Trophoblast cell (in vitro differentiated cells and primary cell): Measurements from ENCODE around the gene TTC27.

Experiments
- DNase-seq, 2 donors: peaks; one replicate each; pipeline ENCODE4 v3.0.0-alpha.2; 2016
- H2AFZ ChIP-seq: 2 replicates; pipeline ENCODE4 v1.6.1; 2013; ENCODE audit warnings: low read length, moderate library complexity, mild to moderate bottlenecking; ENCODE audit not compliant: insufficient read depth, poor library complexity
- H2AK5ac ChIP-seq: 2 replicates; pipeline ENCODE4 v1.6.1; 2013; ENCODE audit warnings: mild to moderate bottlenecking, low read length
- H2BK120ac ChIP-seq: 2 replicates; pipeline ENCODE4 v1.6.1; 2013; ENCODE audit warnings: low read length, mild to moderate bottlenecking, moderate library complexity; ENCODE audit not compliant: insufficient read depth, poor library complexity
- H2BK12ac ChIP-seq: 2 replicates; pipeline ENCODE4 v1.6.1; 2013; ENCODE audit warnings: mild to moderate bottlenecking, low read length, moderate library complexity
- H2BK5ac ChIP-seq: 2 replicates; pipeline ENCODE4 v1.6.1; 2013; ENCODE audit warnings: low read length, low read depth, moderate library complexity, mild to moderate bottlenecking; ENCODE audit not compliant: poor library complexity
- H3K14ac ChIP-seq: 2 replicates; pipeline ENCODE4 v1.6.1; 2013; ENCODE audit warnings: mild to moderate bottlenecking, low read length
- H3K18ac ChIP-seq: 2 replicates; pipeline ENCODE4 v1.6.1; 2013; ENCODE audit warnings: mild to moderate bottlenecking, low read length
- H3K23ac ChIP-seq: 2 replicates; pipeline ENCODE4 v1.6.1; 2013; ENCODE audit warnings: low read length
- H3K27ac ChIP-seq: 2 replicates; pipeline ENCODE4 v1.5.1; 2013; ENCODE audit warnings: low read depth, mild to moderate bottlenecking, inconsistent platforms, low read length, moderate library complexity
- H3K27me3 ChIP-seq: 2 replicates; pipeline ENCODE4 v1.6.1; 2013; ENCODE audit warnings: inconsistent platforms, mild to moderate bottlenecking, low read length, moderate library complexity; ENCODE audit not compliant: insufficient read depth
- H3K36me3 ChIP-seq, 2 experiments: 1 replicate in 1 of 2; 2 replicates in 1 of 2; pipeline ENCODE4 v1.6.1; 2013; ENCODE audit warnings: low read length in 2 of 2, mild to moderate bottlenecking in 2 of 2, moderate library complexity in 1 of 2; ENCODE audit not compliant: insufficient read depth in 2 of 2, control insufficient read depth in 1 of 2
- H3K4ac ChIP-seq: 2 replicates; pipeline ENCODE4 v1.6.1; 2013; ENCODE audit warnings: low read depth, mild to moderate bottlenecking, low read length, moderate library complexity
- H3K4me1 ChIP-seq, 2 experiments: 1 replicate in 1 of 2; 2 replicates in 1 of 2; pipeline ENCODE4 v1.6.1; 2013; ENCODE audit warnings: low read length in 2 of 2, mild to moderate bottlenecking in 2 of 2, moderate library complexity in 1 of 2; ENCODE audit not compliant: insufficient read depth in 2 of 2, control insufficient read depth in 1 of 2
- H3K4me2 ChIP-seq: 2 replicates; pipeline ENCODE4 v1.6.1; 2013; ENCODE audit warnings: inconsistent platforms, mild to moderate bottlenecking, low read length, moderate library complexity
- H3K4me3 ChIP-seq: 2 replicates; pipeline ENCODE4 v1.5.1; 2013; ENCODE audit warnings: mild to moderate bottlenecking, low read depth, low read length, inconsistent platforms
- H3K79me1 ChIP-seq: one replicate; pipeline ENCODE4 v1.6.1; 2013; ENCODE audit warnings: low read length
- H3K79me2 ChIP-seq: 2 replicates; pipeline ENCODE4 v1.6.1; 2013; ENCODE audit warnings: low read length, mild to moderate bottlenecking; ENCODE audit not compliant: control insufficient read depth, insufficient read depth, poor library complexity
- H3K9ac ChIP-seq: 2 replicates; pipeline ENCODE4 v1.6.1; 2013; ENCODE audit warnings: mild to moderate bottlenecking, low read length
- H3K9me3 ChIP-seq: 2 replicates; pipeline ENCODE4 v1.6.1; 2013; ENCODE audit warnings: low read depth, mild to moderate bottlenecking, control low read depth, inconsistent platforms, low read length; ENCODE audit not compliant: insufficient read depth
- H4K12ac ChIP-seq: 2 replicates; pipeline ENCODE4 v1.6.1; 2013; ENCODE audit warnings: low read depth, mild to moderate bottlenecking, low read length, moderate library complexity
- H4K8ac ChIP-seq: 2 replicates; pipeline ENCODE4 v1.6.1; 2013; ENCODE audit warnings: low read depth, mild to moderate bottlenecking, low read length, moderate library complexity
- H4K91ac ChIP-seq: one replicate; pipeline ENCODE4 v1.6.1; 2013; ENCODE audit warnings: low read depth, mild to moderate bottlenecking, low read length, moderate library complexity
- WGBS: extraction: QIAGEN DNeasy Blood & Tissue Kit; methylation state at CpG from one replicate; pipeline ENCODE4 v1.1.7; 2013; ENCODE audit warnings: missing lambda C conversion rate; ENCODE audit not compliant: insufficient read length, insufficient coverage; ENCODE audit errors: extremely low coverage; 5-methylcytosine and 5-hydroxymethylcytosine counted together

Gene TTC27

DNA sequence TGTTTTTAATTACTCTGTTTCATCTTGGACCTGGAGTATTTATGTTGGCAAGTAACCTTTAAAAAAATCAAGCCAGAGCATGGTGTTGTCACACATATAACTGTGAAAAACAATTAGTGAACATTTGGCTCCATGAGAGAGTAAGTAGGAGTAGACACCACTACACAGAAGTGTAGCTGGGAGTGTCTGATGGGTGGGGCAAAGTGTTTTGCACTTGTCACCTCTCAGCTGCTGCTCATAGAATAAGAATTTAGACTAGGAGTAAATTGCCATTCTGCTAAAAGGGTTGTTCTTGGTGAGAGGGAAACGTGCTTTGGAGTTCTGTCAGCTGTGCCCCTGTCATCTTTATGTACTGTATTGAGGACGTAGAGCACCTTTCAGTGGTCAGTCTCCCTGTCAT, 114.5 kb downstream of the TTC27 start:
- Histone ChIP-seq H3K4me1 (no peaks in the 10 kb centered on the region), H2BK5ac (no peak overlapping the region), H3K4ac (no peak overlapping the region), H3K4me2 (no peak overlapping the region), H4K12ac (no peak overlapping the region), H3K18ac (no peak overlapping the region), H3K79me2 (no peaks in the 10 kb centered on the region), H3K27me3 (no peaks in the 10 kb centered on the region), H3K9me3 (no peaks in the 10 kb centered on the region), H4K91ac (no peak overlapping the region), H2BK120ac (no peak overlapping the region), H2AK5ac (no peak overlapping the region), H2BK12ac (no peak overlapping the region), H3K36me3 (no peaks in the 10 kb centered on the region), H4K8ac (no peak overlapping the region), H3K23ac (no peak overlapping the region), H3K9ac (no peak overlapping the region), H2AFZ (no peak overlapping the region), H3K27ac (no peak overlapping the region), H3K4me3 (no peak overlapping the region), H3K79me1 (no peaks in the 10 kb centered on the region), H3K14ac (no peak overlapping the region)
- peak in 1 of 2 donors; percentile 13 for DNase-seq
- no CpG with 5 or more reads among the region's 2 CpGs for WGBS

DNA sequence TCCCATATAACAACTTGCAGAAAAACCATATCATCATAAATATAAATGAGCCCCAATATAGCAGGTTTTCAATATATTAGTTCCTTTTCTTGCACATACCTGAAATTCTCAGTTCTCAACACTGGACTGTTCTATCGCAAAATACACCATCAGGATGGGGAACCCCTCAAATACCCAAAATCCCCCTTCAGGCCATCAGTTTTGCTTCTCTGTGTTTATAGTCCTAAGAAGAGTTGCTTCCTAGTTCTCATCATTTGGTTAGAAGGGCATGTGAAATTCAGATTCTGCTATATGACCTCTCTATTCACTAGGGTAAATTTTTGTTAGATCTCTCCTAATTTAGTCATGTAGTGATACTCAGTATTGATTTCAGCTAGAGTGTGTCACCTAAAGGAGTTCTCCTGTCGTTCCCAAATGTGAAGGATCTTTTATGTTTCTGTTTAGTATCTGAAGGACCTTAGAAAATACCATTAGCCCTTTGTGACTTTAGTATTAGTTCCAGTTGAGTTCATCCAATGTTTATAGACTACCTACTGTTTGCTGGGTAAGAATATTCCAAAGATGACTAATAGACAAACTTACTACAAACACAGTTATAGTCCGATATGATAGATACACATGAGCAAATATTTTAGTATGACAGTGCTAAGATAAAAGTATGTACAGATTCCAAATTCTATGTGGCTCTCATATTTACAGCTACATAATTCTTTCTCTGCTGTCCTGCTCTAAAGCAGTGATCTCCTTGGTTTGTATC, 115.8 kb downstream of the TTC27 start:
- Histone ChIP-seq H3K79me1 (no peaks in the 10 kb centered on the region), H3K36me3 (no peaks in the 10 kb centered on the region), H4K91ac (no peak overlapping the region), H3K27me3 (no peaks in the 10 kb centered on the region), H3K4me2 (no peak overlapping the region), H2BK5ac (no peak overlapping the region), H3K9ac (no peak overlapping the region), H3K14ac (no peak overlapping the region), H4K8ac (no peak overlapping the region), H3K23ac (no peak overlapping the region), H3K4me3 (no peak overlapping the region), H2AFZ (no peak overlapping the region), H3K27ac (no peak overlapping the region), H2AK5ac (no peak overlapping the region), H4K12ac (no peak overlapping the region), H3K4me1 (no peaks in the 10 kb centered on the region), H3K79me2 (no peaks in the 10 kb centered on the region), H3K18ac (no peak overlapping the region), H3K9me3 (no peaks in the 10 kb centered on the region), H2BK12ac (no peak overlapping the region), H2BK120ac (no peak overlapping the region), H3K4ac (no peak overlapping the region)
- no CpG with 5 or more reads among the region's 3 CpGs for WGBS
- DNase-seq, result no peak

DNA sequence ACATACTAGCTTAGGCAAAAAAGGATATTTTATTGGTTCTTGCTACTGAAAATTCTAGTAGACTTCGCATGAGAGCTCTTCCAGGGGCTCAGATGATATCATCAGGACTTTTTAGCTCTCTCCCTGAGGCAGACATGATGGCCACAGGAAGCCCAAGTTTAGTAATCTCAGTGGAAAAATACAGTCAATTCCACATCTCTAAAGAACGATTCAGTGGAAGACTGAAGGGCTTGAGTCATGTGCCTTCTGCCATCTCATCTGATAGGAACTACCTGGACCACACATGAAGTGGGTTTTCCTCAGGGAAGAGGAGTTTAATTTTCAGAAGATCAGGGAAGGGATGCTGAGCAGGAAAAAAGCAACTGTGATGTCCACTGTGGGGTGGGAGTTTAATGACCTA, 117.3 kb downstream of the TTC27 start:
- Histone ChIP-seq H3K27ac (no peak overlapping the region), H3K4me3 (no peak overlapping the region), H2BK120ac (no peak overlapping the region), H3K4ac (no peak overlapping the region), H3K14ac (no peak overlapping the region), H3K9me3 (no peaks in the 10 kb centered on the region), H3K18ac (no peak overlapping the region), H3K9ac (no peak overlapping the region), H4K12ac (no peak overlapping the region), H2AK5ac (no peak overlapping the region), H3K4me1 (no peaks in the 10 kb centered on the region), H3K36me3 (no peaks in the 10 kb centered on the region), H2BK5ac (no peak overlapping the region), H4K8ac (no peak overlapping the region), H3K79me2 (no peaks in the 10 kb centered on the region), H4K91ac (no peak overlapping the region), H3K4me2 (no peak overlapping the region), H2BK12ac (no peak overlapping the region), H3K79me1 (no peaks in the 10 kb centered on the region), H2AFZ (no peak overlapping the region), H3K27me3 (no peaks in the 10 kb centered on the region), H3K23ac (no peak overlapping the region)
- peak in 1 of 2 donors; percentile 19 for DNase-seq
- no CpG with 5 or more reads among the region's 2 CpGs for WGBS

DNA sequence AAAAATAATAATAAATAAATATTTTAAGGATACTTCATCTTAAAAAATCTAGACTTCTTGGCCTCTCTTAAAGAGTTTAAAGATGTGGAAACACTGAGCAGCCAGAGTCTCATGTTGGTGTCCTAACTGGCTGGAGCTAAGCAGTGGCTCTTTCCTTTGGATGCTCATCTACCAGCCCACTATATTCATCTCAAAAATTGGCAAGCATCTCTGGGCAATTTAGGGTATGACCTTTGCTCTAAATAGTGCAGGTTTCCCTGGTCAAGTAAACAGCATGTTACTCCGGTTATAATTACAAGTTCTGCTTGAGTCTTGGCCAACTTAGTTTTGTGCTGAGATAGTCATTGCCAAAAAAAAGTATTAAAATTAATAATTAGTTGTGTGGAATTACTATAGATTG, 117.8 kb downstream of the TTC27 start:
- Histone ChIP-seq H2BK120ac (no peak overlapping the region), H3K27ac (no peak overlapping the region), H3K4me1 (no peaks in the 10 kb centered on the region), H3K4me2 (no peak overlapping the region), H3K23ac (no peak overlapping the region), H4K12ac (no peak overlapping the region), H3K9ac (no peak overlapping the region), H3K14ac (no peak overlapping the region), H3K36me3 (no peaks in the 10 kb centered on the region), H2AK5ac (no peak overlapping the region), H3K9me3 (no peaks in the 10 kb centered on the region), H3K18ac (no peak overlapping the region), H4K8ac (no peak overlapping the region), H3K4me3 (no peak overlapping the region), H3K79me1 (no peaks in the 10 kb centered on the region), H3K4ac (no peak overlapping the region), H3K27me3 (no peaks in the 10 kb centered on the region), H2BK12ac (no peak overlapping the region), H3K79me2 (no peaks in the 10 kb centered on the region), H4K91ac (no peak overlapping the region), H2BK5ac (no peak overlapping the region), H2AFZ (no peak overlapping the region)
- DNase-seq, result no peak
- no CpG with 5 or more reads among the region's 1 CpG for WGBS
